ENCODE data around the gene ASNSD1.
"Not testable (repeated sequence)": the region's sequence is repeated elsewhere in the genome, so short reads cannot be mapped to it uniquely, and the experiment has no call there.

Gene ASNSD1

DNA sequence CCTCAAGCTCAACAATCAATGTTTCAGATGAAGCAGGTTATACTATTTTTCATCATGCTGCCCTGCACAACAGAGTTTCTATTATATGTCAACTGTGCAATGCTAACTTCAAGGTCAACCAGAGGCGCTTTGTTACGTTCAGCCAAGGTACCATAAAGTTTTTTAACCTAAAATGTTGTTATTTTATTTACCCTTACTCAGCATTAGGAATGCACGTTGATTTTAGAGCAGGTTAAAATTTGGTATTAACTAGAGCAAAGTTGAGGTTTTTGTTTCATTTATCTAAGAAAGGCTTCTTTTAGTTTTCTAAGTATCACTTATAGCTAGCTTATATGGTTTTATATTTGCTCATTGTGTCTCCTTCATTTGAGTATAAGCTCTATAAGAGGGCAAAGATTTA lies 35.0 kb downstream of the ASNSD1 start:
- DNase-seq: no peak

DNA sequence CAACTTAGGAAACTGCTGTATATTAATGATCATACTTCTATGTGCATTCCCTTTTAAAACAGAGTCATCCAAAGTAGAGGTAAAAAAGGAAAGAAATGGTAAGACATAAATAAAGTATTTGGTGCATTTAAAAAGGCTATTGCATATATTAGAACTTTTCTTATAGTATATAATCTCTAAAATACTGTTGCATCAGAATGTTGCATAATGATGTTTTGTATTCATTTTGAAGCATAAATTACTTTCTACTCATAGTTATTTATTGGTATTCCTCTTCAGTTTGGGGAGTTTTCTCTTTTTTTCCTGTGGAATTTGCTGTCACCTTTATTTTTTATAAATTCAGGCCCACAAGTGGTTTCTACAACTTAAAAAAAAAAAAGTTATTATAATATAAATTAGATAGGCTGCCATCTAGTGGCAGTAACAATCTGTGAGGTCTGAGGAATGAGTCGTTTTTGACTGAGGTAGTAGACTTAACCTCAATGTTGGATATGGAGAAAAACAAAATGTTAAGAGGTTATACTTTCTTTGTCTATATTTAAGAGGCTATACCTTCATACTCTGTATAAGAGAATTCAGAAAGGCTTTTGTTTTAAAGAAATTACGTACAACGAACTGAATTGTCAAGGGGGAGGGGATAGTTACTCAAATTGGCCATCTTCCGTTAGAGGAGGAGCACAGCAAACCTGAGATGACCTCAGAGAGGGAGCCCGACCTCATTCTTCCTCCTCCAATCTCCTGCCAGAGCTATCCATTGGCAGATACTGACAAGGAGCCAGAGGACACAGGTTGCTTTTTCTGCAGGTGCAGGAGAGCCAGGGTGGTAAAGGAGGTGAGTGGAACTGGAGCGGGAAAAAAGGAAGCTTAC lies 37.0 kb downstream of the ASNSD1 start:
- peak; percentile 38 for DNase-seq

GRCh38 chr2:189700681-189701080 lies 39.4 kb downstream of the ASNSD1 start:
- DNase-seq: no peak

DNA sequence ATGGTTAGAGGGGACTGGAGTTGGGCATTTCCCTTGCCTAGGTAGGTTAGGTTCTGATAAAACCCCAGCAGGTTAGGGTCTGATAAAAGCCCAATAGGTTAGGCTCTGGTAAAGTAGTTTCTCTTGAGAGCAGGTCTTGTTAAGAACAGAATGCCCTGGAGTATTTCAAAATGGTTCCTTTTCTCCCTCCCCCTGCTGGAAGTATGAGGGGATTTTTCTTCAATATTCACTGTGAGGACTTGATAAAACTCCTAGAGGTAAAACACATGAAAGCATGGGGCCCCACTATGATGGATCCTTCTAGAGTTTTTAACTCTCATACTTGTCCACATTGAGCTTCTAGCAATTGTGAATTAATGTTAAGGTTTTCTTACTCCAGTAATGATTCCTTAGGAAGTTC lies 40.8 kb downstream of the ASNSD1 start:
- no peak for DNase-seq

DNA sequence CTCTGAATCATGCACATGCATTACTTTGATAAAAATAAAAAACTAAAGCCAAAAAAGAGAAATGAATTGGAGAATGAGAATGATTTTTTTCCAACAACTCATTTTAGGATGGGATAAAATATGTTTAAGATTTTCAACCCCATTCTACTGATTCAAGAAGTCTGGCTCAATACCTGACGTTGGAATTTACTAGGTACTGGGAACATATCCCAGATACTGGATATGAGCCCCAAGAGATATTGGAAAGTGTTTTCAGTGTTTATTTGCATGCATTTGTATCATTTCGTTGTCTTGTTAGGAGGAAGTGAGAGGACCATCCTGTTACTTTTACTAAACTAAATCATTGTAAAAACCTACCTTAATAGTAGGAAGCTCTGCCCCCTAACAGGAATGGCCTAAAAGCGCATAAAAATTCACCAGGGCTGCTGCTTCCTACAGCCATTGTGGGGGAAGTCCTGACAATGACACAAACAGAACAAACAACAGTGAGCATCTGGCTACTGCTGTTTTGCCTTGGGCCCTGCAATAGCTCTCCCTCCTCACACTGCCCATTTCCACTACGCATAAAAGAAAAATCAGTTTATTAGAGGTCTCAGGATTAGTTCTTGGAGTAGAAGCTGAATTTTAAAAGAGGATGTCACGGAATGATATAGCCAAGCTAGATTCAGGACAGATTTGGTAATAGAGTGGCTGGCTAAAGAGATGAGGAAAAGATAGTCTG lies 48.4 kb downstream of the ASNSD1 start:
- DNase-seq: no peak

- DNase-seq: not testable (repeated sequence)
Observed at GRCh38 chr2:189717593-189717992, 56.3 kb downstream of the ASNSD1 start.

DNA sequence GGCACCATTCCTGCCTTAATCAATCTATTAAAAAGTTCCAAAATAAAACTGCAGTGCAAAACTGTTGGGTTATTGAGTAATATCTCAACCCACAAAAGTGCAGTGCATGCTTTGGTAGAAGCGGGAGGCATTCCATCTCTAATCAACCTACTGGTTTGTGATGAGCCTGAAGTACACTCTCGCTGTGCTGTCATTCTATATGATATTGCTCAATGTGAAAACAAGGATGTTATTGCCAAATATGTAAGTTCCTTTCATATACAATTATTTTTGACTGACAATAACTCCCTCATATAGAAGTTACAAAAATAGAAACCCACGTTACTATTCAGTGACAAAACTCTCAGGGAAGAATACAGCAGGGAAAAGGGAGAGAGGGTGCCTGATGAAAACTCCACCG lies 58.3 kb downstream of the ASNSD1 start:
- DNase-seq: no peak

Measured in NCI-H69 (cell line).